Hepatocyte (in vitro differentiated cells): ENCODE measurements around the gene PIWIL1. TPM values are rescaled to one million over a fixed set of nuclear protein-coding genes. Genes with fewer than 3 reads are reported as not detected.

Experiments
- DNase-seq: peaks from one replicate; pipeline ENCODE4 v3.0.0-alpha.2; 2016; ENCODE audit warnings: low spot score
- H2AFZ ChIP-seq: fragments of 200-600 bp; sonication (generic); 2 replicates; pipeline ENCODE4 v1.6.0; 2016; ENCODE audit warnings: antibody characterized with exemption, mild to moderate bottlenecking
- H3K27ac ChIP-seq: fragments of 200-600 bp; sonication (generic); 2 replicates; pipeline ENCODE4 v1.5.1; 2016; ENCODE audit warnings: mild to moderate bottlenecking
- H3K27me3 ChIP-seq: fragments of 200-600 bp; sonication (generic); 2 replicates; pipeline ENCODE4 v1.6.1; 2016
- H3K36me3 ChIP-seq: fragments of 200-600 bp; sonication (generic); replicated peaks from 2 replicates; pipeline ENCODE4 v1.5.1; 2016; ENCODE audit warnings: low read depth; ENCODE audit not compliant: insufficient read depth
- H3K4me1 ChIP-seq: fragments of 200-600 bp; sonication (generic); 2 replicates; pipeline ENCODE4 v1.5.1; 2016; ENCODE audit warnings: mild to moderate bottlenecking, moderate library complexity; ENCODE audit not compliant: insufficient read depth
- H3K4me2 ChIP-seq: fragments of 200-600 bp; sonication (generic); 2 replicates; pipeline ENCODE4 v1.6.0; 2016
- H3K4me3 ChIP-seq: fragments of 200-600 bp; sonication (generic); 2 replicates; pipeline ENCODE4 v1.5.1; 2016; ENCODE audit warnings: mild to moderate bottlenecking
- H3K79me2 ChIP-seq: fragments of 200-600 bp; sonication (generic); 2 replicates; pipeline ENCODE4 v1.6.0; 2017; ENCODE audit warnings: mild to moderate bottlenecking
- H3K9me2 ChIP-seq: fragments of 200-600 bp; sonication (generic); replicated peaks from 2 replicates; pipeline ENCODE4 v1.6.0; 2017; ENCODE audit warnings: mild to moderate bottlenecking; ENCODE audit not compliant: insufficient read depth
- H3K9me3 ChIP-seq: fragments of 200-600 bp; sonication (generic); 2 replicates; pipeline ENCODE4 v1.5.1; 2016; ENCODE audit warnings: low read depth, mild to moderate bottlenecking
- H4K20me1 ChIP-seq: fragments of 200-600 bp; sonication (generic); 2 replicates; pipeline ENCODE4 v1.6.0; 2016; ENCODE audit warnings: mild to moderate bottlenecking; ENCODE audit not compliant: insufficient read depth, poor library complexity, severe bottlenecking
- EZH2 ChIP-seq: fragments of 200-600 bp; sonication (generic); IDR thresholded peaks from 2 replicates; pipeline ENCODE4 v1.6.1; 2016; ENCODE audit warnings: antibody characterized with exemption, mild to moderate bottlenecking, borderline replicate concordance
- EZH2phosphoT487 ChIP-seq: fragments of 200-600 bp; sonication (generic); IDR thresholded peaks from one replicate; pipeline ENCODE4 v1.6.1; 2018; ENCODE audit warnings: antibody characterized with exemption, mild to moderate bottlenecking, low read depth, moderate library complexity; ENCODE audit not compliant: unreplicated experiment, severe bottlenecking
- WGBS: methylation state at CpG from one replicate; pipeline ENCODE4 v1.1.6; 2016; ENCODE audit warnings: low lambda C conversion rate; ENCODE audit errors: missing lambda C conversion rate; 5-methylcytosine and 5-hydroxymethylcytosine counted together
- polyA plus RNA-seq: library from polyadenylated mRNA; unstranded; fragments of >200 nt; fragmentation: Nextera tagmentation; extraction: Ambion mirVana; gene quantifications from 2 replicates; pipeline ENCODE4 v1.2.1, GENCODE V29; 2016
- total RNA-seq: library from RNA; depleted of rRNA; stranded (reverse); fragments of >200 nt; gene quantifications from 2 replicates; pipeline ENCODE4 v1.2.3, GENCODE V29; 2014
- TF ChIP-seq, protein P1 (sequence below): fragments of 200-600 bp; sonication (generic); IDR thresholded peaks from 2 replicates; pipeline ENCODE4 v1.5.1; 2016; ENCODE audit warnings: antibody characterized with exemption, mild to moderate bottlenecking; ENCODE audit not compliant: poor library complexity

The PIWIL1 gene
- total and polyA plus RNA-seq, 2 experiments from 2014 or later = not detected

DNA sequence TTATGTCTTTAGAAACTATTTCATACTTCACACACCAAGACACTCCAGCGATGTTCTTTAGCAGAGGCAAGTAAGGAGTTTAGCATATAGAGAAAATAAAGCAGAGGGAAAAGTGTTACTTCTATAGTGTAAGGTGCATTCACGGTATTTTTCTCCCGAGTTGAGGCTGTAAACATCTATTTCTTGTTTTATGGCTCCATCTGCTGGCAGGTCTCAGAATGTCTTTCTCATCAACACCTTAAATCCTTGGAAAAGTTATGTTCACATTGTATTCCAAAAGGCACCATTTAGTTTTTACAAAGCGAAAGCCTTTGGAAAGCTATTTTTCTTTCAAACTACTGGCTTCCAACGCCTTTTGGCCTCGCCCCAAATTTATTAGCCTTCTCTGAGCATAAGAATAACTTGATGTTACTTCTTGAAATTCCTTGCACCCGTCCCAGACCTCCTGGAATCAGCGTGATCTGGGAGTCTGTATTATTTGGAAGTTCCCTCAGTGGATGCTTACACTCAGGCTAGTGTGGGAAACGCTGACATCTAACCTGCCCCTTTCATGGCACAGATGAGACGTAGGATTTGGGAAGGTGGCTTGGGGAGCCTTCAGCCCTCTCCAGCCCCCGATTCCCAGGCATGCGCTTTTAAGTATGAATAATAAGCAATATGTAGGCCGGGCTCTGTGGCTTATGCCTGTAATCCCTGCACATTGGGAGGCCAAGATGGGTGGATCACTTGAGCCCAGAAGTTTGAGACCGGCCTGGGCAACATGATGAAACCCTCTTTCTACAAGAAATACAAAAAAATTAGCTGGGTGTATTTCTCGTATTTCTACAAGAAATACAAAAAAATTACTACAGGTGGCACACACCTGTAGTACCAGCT is 1.9 kb upstream of the PIWIL1 start:
- Histone ChIP-seq H2AFZ (no peak overlapping the region), H4K20me1 (no peaks in the 10 kb centered on the region), H3K79me2 (no peaks in the 10 kb centered on the region), H3K4me1 (no peaks in the 10 kb centered on the region), H3K9me3 (no peaks in the 10 kb centered on the region), H3K4me3 (no peak overlapping the region), H3K36me3 (no peaks in the 10 kb centered on the region), H3K9me2 (no peaks in the 10 kb centered on the region), H3K4me2 (no peak overlapping the region), H3K27me3 (no peaks in the 10 kb centered on the region), H3K27ac (no peak overlapping the region)
- no peak for TF ChIP-seq EZH2phosphoT487
- TF ChIP-seq, protein P1, sequence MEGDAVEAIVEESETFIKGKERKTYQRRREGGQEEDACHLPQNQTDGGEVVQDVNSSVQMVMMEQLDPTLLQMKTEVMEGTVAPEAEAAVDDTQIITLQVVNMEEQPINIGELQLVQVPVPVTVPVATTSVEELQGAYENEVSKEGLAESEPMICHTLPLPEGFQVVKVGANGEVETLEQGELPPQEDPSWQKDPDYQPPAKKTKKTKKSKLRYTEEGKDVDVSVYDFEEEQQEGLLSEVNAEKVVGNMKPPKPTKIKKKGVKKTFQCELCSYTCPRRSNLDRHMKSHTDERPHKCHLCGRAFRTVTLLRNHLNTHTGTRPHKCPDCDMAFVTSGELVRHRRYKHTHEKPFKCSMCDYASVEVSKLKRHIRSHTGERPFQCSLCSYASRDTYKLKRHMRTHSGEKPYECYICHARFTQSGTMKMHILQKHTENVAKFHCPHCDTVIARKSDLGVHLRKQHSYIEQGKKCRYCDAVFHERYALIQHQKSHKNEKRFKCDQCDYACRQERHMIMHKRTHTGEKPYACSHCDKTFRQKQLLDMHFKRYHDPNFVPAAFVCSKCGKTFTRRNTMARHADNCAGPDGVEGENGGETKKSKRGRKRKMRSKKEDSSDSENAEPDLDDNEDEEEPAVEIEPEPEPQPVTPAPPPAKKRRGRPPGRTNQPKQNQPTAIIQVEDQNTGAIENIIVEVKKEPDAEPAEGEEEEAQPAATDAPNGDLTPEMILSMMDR = peak; percentile 84
- DNase-seq = peak; percentile 83
- WGBS = 53% methylated on average over 15 of the region's 15 CpGs

DNA sequence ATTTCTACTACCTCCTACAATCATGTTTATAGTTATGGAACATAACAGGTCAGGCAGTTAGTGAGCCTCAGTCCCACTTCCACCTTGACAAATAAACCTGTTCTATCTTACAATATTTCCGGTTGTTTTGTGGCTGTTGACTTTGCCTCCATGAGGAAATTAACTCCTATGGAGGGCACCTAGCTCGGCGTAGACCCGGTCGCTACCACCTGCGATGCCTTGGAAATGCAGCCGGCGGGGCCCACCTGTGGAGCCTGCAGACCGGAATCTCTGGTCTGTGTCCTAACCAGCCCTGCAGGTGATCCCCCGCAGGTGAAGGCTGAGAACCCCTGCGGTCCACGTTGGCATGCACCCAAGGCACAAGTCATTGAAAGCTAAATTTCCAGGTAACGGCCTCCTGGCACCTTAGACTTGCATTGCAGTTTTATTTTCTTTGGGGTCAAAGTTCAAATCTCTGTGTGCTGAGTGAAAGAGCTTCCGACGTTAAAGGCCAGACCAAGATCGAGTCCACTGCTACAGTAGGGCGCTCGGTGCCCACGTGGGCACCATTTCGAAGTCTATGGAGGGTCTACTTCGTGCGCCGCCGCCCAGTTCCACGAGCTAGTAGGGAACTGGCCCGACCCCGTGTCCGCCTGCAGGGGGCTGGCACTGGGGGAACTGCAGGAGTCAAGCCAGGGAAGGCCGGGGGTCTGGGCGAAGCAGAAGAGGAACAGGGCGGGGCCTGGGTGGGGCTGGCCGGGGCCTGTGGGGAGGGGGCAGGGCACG is 782 bp upstream of the PIWIL1 start:
- Histone ChIP-seq H3K9me2 (no peaks in the 10 kb centered on the region), H3K27ac (no peak overlapping the region), H3K36me3 (no peaks in the 10 kb centered on the region), H3K9me3 (no peaks in the 10 kb centered on the region), H3K4me3 (no peak overlapping the region), H2AFZ (no peak overlapping the region), H3K27me3 (no peaks in the 10 kb centered on the region), H3K4me1 (no peaks in the 10 kb centered on the region), H4K20me1 (no peaks in the 10 kb centered on the region), H3K4me2 (no peak overlapping the region), H3K79me2 (no peaks in the 10 kb centered on the region)
- TF ChIP-seq EZH2 (no peak), EZH2phosphoT487 (no peak)
- TF ChIP-seq, protein P1 = no peak
- 89% methylated on average over 29 of the region's 33 CpGs for WGBS
- no peak for DNase-seq

DNA sequence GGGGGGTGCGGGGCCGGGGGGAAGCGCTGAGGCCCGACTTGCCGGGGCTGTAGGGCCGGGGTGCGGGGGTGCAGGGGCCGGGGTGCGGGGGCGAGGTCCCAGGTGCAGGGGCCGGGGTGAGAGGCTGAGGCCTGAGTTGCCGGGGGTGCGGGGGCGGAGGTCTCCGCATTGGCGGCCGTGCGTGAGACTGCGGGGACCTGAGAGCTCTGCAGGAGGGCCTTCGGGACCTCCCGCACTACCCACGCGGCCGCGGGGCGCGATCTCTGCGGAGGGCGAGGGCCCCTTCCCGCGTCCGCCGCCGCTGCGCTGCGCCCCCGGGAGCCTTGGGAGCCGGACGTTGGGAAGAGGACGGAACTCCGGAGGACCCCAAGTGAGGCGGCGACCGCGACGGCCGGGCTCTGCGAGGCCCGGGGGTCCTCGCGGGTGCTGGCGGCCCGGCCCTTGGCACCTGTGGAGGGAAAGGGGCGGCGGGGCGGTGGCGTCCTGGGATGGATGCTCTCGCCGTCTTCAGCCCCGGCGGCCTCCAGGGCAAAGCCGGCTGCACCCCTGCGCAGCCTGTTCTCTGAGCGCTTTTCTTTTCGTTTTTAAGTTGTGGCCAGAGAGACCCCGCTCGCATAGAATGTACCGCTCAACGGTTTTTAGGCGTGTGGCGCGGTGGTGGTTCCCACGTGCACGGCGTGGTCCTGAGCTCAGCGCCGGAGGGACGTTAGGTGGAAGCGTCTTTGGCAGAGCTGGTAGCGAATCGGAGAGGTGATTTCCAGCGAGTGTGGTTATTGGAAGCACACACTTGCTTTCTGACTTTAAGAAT is 1.3 kb downstream of the PIWIL1 start:
- Histone ChIP-seq H3K27ac (no peak overlapping the region), H3K9me2 (no peaks in the 10 kb centered on the region), H3K4me1 (peaks cover under 1% of the 10 kb centered on the region), H3K36me3 (no peaks in the 10 kb centered on the region), H4K20me1 (no peaks in the 10 kb centered on the region), H3K9me3 (no peaks in the 10 kb centered on the region), H2AFZ (no peak overlapping the region), H3K79me2 (no peaks in the 10 kb centered on the region), H3K4me2 (no peak overlapping the region), H3K4me3 (no peak overlapping the region), H3K27me3 (no peaks in the 10 kb centered on the region)
- no peak for DNase-seq
- 96% methylated on average over 36 of the region's 82 CpGs for WGBS
- no peak for TF ChIP-seq EZH2phosphoT487
- no peak for TF ChIP-seq EZH2
- TF ChIP-seq, protein P1 = no peak
